Lower lobe of right lung (tissue), 2 donors: ENCODE measurements around the gene TEX53. TPM values are rescaled to one million over a fixed set of nuclear protein-coding genes. Genes with fewer than 3 reads are reported as not detected.
A peak's percentile ranks its signal among the peaks of the same experiment; 100 is the strongest.

Experiments used
- ATAC-seq, 2 donors: fragments of 200-7000 bp; cut with Tn5 transposase; one replicate each; pipeline ENCODE4 v1.9.1; 2020 to 2022; ENCODE audit warnings: mild to moderate bottlenecking in 2 of 2, moderate library complexity in 2 of 2
- DNase-seq: peaks from one replicate; pipeline ENCODE4 v3.0.0-alpha.2; 2020
- H3K27ac ChIP-seq: fragments of 200-600 bp; one replicate; pipeline ENCODE4 v1.8.0; 2022
- H3K27me3 ChIP-seq: fragments of 200-600 bp; one replicate; pipeline ENCODE4 v1.8.0; 2022; ENCODE audit warnings: low read depth
- H3K36me3 ChIP-seq: fragments of 200-600 bp; one replicate; pipeline ENCODE4 v1.8.0; 2022; ENCODE audit warnings: mild to moderate bottlenecking
- H3K4me1 ChIP-seq: fragments of 200-600 bp; one replicate; pipeline ENCODE4 v1.8.0; 2022
- H3K4me3 ChIP-seq: fragments of 200-600 bp; one replicate; pipeline ENCODE4 v1.8.0; 2022; ENCODE audit warnings: mild to moderate bottlenecking
- H3K9me3 ChIP-seq: fragments of 200-600 bp; one replicate; pipeline ENCODE4 v1.8.0; 2022
- intact Hi-C: fragments of 100-400 bp; cut with DNase I; formaldehyde crosslinking; loops from one replicate; pipeline ENCODE4 v1.11.0; 2022
- total RNA-seq: library from RNA; stranded (reverse); fragmentation: NEBNext Ultra II Directional; extraction: Animal tissue kit (Norgen Biotek cat#: 25700); gene quantifications from one replicate; pipeline ENCODE4 v1.2.1, GENCODE V29; 2021
- TF ChIP-seq, protein P1 (sequence below): fragments of 200-600 bp; IDR thresholded peaks from one replicate; pipeline ENCODE4 v1.8.0; 2022; ENCODE audit warnings: antibody characterized with exemption, mild to moderate bottlenecking
- donor health status: DM: no; HTN: yes; CAD: no; lungs with severe emphysema.

Gene TEX53
- total RNA-seq, 1 donor from 2014 or later, result not detected

DNA sequence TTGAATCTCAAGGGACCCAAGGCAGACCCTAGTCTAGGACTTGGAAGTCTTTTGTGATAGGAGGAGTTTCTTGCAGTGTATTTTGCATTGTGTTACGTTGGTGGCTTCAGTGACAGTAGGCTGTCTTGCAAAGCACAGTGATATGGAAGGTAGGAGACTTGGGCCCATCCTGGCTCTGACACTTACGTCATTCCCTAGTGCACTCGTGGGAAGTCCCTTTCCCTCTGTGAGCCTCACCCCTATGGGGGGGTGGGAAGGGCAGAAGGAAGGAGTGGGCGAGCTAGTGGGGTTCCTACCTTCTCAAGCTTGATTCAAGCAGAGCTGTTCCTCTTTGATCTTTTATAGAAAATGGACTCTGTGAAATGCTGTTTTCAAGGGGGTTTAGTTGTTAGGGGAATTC is 9.2 kb upstream of the TEX53 start:
- DNase-seq (no peak), ATAC-seq (no peak)
- Histone ChIP-seq H3K4me3 (no peak overlapping the region), H3K27ac (no peak overlapping the region), H3K27me3 (peaks cover 5% of the 10 kb centered on the region), H3K4me1 (no peaks in the 10 kb centered on the region), H3K9me3 (no peaks in the 10 kb centered on the region), H3K36me3 (no peaks in the 10 kb centered on the region)
- TF ChIP-seq, protein P1, sequence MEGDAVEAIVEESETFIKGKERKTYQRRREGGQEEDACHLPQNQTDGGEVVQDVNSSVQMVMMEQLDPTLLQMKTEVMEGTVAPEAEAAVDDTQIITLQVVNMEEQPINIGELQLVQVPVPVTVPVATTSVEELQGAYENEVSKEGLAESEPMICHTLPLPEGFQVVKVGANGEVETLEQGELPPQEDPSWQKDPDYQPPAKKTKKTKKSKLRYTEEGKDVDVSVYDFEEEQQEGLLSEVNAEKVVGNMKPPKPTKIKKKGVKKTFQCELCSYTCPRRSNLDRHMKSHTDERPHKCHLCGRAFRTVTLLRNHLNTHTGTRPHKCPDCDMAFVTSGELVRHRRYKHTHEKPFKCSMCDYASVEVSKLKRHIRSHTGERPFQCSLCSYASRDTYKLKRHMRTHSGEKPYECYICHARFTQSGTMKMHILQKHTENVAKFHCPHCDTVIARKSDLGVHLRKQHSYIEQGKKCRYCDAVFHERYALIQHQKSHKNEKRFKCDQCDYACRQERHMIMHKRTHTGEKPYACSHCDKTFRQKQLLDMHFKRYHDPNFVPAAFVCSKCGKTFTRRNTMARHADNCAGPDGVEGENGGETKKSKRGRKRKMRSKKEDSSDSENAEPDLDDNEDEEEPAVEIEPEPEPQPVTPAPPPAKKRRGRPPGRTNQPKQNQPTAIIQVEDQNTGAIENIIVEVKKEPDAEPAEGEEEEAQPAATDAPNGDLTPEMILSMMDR, result no peak
- intact Hi-C loops, result no loop called here

DNA sequence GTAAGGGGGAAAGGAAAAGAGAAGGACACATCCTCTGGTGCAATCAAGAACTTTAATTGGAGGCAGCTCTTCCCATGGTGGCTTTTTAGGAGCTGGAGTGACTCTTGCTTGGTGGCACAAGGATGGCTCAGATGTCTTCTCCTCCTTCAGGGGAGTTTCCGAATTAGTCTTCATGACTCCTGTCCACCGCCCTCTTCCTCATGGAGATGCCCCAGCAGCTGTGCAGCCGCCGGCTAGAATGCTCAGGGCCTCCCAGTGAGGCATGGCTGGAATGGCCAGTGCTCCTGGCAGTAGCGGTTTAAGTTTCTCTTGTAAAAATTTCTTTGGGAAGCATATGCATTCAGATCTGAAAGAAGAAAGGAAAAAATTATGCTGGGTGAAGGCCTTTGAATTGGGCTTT is 8.8 kb upstream of the TEX53 start:
- H3K9me3 ChIP-seq, result no peaks in the 10 kb centered on the region
- intact Hi-C loops, result no loop called here
- H3K4me3 ChIP-seq, result no peak overlapping the region
- H3K27me3 ChIP-seq, result peaks cover 5% of the 10 kb centered on the region
- TF ChIP-seq, protein P1, result no peak
- no peak overlapping the region for H3K27ac ChIP-seq
- H3K36me3 ChIP-seq, result no peaks in the 10 kb centered on the region
- no peak for ATAC-seq
- DNase-seq, result no peak
- H3K4me1 ChIP-seq, result no peaks in the 10 kb centered on the region

DNA sequence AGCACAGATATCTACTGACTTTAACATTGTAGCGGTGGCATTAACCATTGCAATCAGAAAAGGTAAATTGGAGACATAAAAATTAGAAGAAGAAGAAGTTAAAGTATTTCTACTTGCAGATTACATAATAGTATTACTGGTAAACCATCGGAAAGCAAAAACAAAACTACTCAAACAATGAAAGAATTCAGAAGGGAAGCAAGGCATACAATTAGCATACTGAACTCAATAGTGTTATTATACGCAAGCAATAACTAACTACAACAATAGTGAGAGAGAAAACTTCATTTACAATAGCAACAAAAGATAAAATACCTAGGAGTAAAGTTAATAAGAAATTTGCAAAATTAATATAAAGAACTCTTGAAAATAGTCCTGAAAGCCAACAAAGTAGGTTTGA is 6.6 kb upstream of the TEX53 start:
- Histone ChIP-seq H3K27ac (no peak overlapping the region), H3K9me3 (no peaks in the 10 kb centered on the region), H3K27me3 (peaks cover 5% of the 10 kb centered on the region), H3K4me1 (no peaks in the 10 kb centered on the region), H3K36me3 (no peaks in the 10 kb centered on the region), H3K4me3 (no peak overlapping the region)
- intact Hi-C loops, result no loop called here
- TF ChIP-seq, protein P1, result no peak
- DNase-seq (no peak), ATAC-seq (no peak)

DNA sequence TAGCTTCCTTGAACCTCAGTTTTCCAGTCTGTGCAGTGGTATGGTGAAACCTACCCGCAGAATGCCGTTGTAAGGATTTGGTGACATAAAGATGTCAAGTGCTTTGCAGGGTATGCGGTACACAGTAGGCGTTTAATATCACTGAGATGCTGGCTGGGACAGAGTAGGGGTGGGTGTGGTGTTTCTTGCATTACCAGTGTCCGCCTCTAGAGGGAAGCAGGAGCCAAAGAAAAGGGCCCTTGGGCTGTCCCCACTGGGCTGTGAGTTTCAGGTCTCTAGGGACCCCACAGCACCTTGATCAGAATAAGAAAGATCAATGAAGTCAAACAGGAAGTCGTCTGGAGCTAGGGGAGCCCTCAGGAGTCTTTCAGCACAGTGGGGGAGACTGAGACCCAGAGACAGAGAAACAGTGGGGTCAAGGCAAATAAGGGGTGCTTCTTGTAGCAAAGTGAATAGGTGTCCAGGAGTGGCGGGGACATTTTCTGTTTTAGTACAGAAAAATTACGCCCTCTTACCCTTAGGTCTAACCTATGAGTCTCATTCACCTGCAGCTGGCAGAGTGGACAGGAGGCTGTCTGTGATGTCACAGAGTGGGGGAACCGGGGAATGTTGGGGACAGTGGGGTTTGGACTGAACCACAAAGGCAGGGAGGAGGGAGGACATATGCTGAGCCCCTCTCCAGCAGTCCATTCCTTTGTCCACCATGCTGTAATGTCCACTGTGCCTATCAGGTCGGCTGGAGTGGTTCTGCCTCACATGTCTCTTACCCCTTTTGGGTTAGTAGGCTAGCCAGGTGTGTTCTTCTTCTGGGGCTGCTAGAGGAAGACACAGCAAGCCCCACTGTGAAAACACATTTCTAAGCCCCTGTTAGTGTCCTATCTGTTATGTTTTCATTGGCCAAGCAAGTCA is 4.7 kb upstream of the TEX53 start:
- no peak overlapping the region for H3K4me3 ChIP-seq
- peaks cover 5% of the 10 kb centered on the region for H3K27me3 ChIP-seq
- no peak overlapping the region for H3K27ac ChIP-seq
- TF ChIP-seq, protein P1, result peak; percentile 77
- ATAC-seq, result peak; percentile 85 to 87
- DNase-seq, result no peak
- intact Hi-C loops, result no loop called here
- H3K9me3 ChIP-seq, result no peaks in the 10 kb centered on the region
- no peaks in the 10 kb centered on the region for H3K4me1 ChIP-seq
- no peaks in the 10 kb centered on the region for H3K36me3 ChIP-seq

DNA sequence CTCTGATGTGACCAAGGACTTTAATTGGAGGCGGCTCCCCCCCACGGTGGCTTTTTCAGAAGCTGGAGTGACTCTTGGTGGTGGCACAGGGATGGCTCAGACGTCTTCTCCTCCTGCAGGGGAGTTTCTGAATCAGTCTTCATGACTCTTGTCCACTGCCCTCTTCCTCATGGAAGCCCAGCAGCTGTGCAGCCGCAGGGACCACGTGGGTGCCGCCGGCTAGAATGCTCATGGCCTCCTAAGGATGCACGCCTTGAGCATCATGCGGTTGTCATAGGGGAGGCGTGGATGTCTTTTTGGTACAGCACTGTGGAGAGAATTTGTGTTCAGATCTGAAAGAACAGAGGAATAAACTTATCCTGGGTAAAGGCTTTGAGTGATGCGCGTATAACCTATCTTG is 1.3 kb downstream of the TEX53 start:
- Histone ChIP-seq H3K4me1 (no peaks in the 10 kb centered on the region), H3K27me3 (no peaks in the 10 kb centered on the region), H3K36me3 (no peaks in the 10 kb centered on the region), H3K4me3 (no peak overlapping the region), H3K27ac (no peak overlapping the region), H3K9me3 (no peaks in the 10 kb centered on the region)
- TF ChIP-seq, protein P1, result no peak
- DNase-seq (no peak), ATAC-seq (no peak)
- intact Hi-C loops, result loop anchor here (10.0 kb wide), 2 partner anchors 172 to 252 kb away; no protein-coding TSS in a partner anchor
